ENCODE measurements around the gene METTL1.

METTL1 gene

GRCh38 chr12:57741844-57742738 lies 29.8 kb downstream of the METTL1 start:
- peak overlapping the region; percentile 65 for H3K4me3 ChIP-seq (replicated peaks; ENCODE audit: low read depth, low read length)
- TF ChIP-seq CTCF (IDR thresholded peaks at IDR 0.05; ENCODE audit: insufficient read depth, low read length, poor library complexity, severe bottlenecking), result peak; percentile 79
- peak; percentile 72 for DNase-seq (ENCODE audit: extremely low read depth, insufficient read length)
- peaks cover 4% of the 10 kb centered on the region for H3K36me3 ChIP-seq (ENCODE audit: control insufficient read depth, insufficient read depth, low read length)
- no peaks in the 10 kb centered on the region for H3K27me3 ChIP-seq (replicated peaks; ENCODE audit: control insufficient read depth, insufficient read depth, low read length)

- Histone ChIP-seq H3K27me3 (replicated peaks; ENCODE audit: control insufficient read depth, insufficient read depth, low read length) (no peaks in the 10 kb centered on the region), H3K4me3 (replicated peaks; ENCODE audit: low read depth, low read length) (peak overlapping the region; percentile 65), H3K36me3 (ENCODE audit: control insufficient read depth, insufficient read depth, low read length) (peaks cover 4% of the 10 kb centered on the region)
- no peak for TF ChIP-seq CTCF (IDR thresholded peaks at IDR 0.05; ENCODE audit: insufficient read depth, low read length, poor library complexity, severe bottlenecking)
- no peak for DNase-seq (ENCODE audit: extremely low read depth, insufficient read length)
Observed at GRCh38 chr12:57741413-57741789, 30.5 kb downstream of the METTL1 start.

GRCh38 chr12:57740656-57741412 lies 31.1 kb downstream of the METTL1 start:
- Histone ChIP-seq H3K27me3 (replicated peaks; ENCODE audit: control insufficient read depth, insufficient read depth, low read length) (no peaks in the 10 kb centered on the region), H3K36me3 (ENCODE audit: control insufficient read depth, insufficient read depth, low read length) (peaks cover 4% of the 10 kb centered on the region), H3K4me3 (replicated peaks; ENCODE audit: low read depth, low read length) (peak overlapping the region; percentile 65)
- TF ChIP-seq CTCF (IDR thresholded peaks at IDR 0.05; ENCODE audit: insufficient read depth, low read length, poor library complexity, severe bottlenecking), result no peak
- DNase-seq (ENCODE audit: extremely low read depth, insufficient read length), result peak; percentile 72

GRCh38 chr12:57739914-57740538 lies 31.9 kb downstream of the METTL1 start:
- no peak for TF ChIP-seq CTCF (IDR thresholded peaks at IDR 0.05; ENCODE audit: insufficient read depth, low read length, poor library complexity, severe bottlenecking)
- DNase-seq (ENCODE audit: extremely low read depth, insufficient read length), result no peak
- no peaks in the 10 kb centered on the region for H3K27me3 ChIP-seq (replicated peaks; ENCODE audit: control insufficient read depth, insufficient read depth, low read length)

GRCh38 chr12:57739387-57739786 lies 32.5 kb downstream of the METTL1 start:
- no peak for TF ChIP-seq CTCF (IDR thresholded peaks at IDR 0.05; ENCODE audit: insufficient read depth, low read length, poor library complexity, severe bottlenecking)
- Histone ChIP-seq H3K27me3 (replicated peaks; ENCODE audit: control insufficient read depth, insufficient read depth, low read length) (no peaks in the 10 kb centered on the region), H3K4me3 (replicated peaks; ENCODE audit: low read depth, low read length) (no peak overlapping the region), H3K36me3 (ENCODE audit: control insufficient read depth, insufficient read depth, low read length) (peaks cover 4% of the 10 kb centered on the region)
- no peak for DNase-seq (ENCODE audit: extremely low read depth, insufficient read length)

More at GRCh38 chr12:57739914-57740538, 31.9 kb downstream of the METTL1 start:
- Histone ChIP-seq H3K4me3 (replicated peaks; ENCODE audit: low read depth, low read length) (no peak overlapping the region), H3K36me3 (ENCODE audit: control insufficient read depth, insufficient read depth, low read length) (peaks cover 4% of the 10 kb centered on the region)

Data from GM06990 (cell line).